ENCODE measurements around the gene FYB1. TPM values are rescaled to one million over a fixed set of nuclear protein-coding genes. Genes with fewer than 3 reads are reported as not detected.

FYB1 gene
- total and polyA plus RNA-seq, 2 of the 8 experiments (the other 6 are each of a cell fraction or from before 2014, with no cell fraction given), result not detected

DNA sequence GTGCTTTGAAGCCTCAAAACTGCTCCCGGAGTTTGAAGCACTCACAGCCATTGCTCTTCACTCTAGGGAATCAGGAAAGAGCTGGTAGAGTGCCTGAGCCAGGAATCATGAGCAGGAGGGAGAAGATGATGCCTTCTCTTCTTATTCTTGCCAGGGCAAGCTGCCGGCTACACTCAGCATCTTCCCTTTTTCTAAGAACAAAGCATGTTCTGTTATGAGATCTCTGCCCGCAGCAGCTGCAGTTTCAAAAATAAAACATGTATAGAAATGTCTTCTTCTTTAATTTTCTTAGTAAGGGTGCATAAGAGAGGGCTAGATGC, 87.3 kb downstream of the FYB1 start (continued):
- TF ChIP-seq, protein P1, sequence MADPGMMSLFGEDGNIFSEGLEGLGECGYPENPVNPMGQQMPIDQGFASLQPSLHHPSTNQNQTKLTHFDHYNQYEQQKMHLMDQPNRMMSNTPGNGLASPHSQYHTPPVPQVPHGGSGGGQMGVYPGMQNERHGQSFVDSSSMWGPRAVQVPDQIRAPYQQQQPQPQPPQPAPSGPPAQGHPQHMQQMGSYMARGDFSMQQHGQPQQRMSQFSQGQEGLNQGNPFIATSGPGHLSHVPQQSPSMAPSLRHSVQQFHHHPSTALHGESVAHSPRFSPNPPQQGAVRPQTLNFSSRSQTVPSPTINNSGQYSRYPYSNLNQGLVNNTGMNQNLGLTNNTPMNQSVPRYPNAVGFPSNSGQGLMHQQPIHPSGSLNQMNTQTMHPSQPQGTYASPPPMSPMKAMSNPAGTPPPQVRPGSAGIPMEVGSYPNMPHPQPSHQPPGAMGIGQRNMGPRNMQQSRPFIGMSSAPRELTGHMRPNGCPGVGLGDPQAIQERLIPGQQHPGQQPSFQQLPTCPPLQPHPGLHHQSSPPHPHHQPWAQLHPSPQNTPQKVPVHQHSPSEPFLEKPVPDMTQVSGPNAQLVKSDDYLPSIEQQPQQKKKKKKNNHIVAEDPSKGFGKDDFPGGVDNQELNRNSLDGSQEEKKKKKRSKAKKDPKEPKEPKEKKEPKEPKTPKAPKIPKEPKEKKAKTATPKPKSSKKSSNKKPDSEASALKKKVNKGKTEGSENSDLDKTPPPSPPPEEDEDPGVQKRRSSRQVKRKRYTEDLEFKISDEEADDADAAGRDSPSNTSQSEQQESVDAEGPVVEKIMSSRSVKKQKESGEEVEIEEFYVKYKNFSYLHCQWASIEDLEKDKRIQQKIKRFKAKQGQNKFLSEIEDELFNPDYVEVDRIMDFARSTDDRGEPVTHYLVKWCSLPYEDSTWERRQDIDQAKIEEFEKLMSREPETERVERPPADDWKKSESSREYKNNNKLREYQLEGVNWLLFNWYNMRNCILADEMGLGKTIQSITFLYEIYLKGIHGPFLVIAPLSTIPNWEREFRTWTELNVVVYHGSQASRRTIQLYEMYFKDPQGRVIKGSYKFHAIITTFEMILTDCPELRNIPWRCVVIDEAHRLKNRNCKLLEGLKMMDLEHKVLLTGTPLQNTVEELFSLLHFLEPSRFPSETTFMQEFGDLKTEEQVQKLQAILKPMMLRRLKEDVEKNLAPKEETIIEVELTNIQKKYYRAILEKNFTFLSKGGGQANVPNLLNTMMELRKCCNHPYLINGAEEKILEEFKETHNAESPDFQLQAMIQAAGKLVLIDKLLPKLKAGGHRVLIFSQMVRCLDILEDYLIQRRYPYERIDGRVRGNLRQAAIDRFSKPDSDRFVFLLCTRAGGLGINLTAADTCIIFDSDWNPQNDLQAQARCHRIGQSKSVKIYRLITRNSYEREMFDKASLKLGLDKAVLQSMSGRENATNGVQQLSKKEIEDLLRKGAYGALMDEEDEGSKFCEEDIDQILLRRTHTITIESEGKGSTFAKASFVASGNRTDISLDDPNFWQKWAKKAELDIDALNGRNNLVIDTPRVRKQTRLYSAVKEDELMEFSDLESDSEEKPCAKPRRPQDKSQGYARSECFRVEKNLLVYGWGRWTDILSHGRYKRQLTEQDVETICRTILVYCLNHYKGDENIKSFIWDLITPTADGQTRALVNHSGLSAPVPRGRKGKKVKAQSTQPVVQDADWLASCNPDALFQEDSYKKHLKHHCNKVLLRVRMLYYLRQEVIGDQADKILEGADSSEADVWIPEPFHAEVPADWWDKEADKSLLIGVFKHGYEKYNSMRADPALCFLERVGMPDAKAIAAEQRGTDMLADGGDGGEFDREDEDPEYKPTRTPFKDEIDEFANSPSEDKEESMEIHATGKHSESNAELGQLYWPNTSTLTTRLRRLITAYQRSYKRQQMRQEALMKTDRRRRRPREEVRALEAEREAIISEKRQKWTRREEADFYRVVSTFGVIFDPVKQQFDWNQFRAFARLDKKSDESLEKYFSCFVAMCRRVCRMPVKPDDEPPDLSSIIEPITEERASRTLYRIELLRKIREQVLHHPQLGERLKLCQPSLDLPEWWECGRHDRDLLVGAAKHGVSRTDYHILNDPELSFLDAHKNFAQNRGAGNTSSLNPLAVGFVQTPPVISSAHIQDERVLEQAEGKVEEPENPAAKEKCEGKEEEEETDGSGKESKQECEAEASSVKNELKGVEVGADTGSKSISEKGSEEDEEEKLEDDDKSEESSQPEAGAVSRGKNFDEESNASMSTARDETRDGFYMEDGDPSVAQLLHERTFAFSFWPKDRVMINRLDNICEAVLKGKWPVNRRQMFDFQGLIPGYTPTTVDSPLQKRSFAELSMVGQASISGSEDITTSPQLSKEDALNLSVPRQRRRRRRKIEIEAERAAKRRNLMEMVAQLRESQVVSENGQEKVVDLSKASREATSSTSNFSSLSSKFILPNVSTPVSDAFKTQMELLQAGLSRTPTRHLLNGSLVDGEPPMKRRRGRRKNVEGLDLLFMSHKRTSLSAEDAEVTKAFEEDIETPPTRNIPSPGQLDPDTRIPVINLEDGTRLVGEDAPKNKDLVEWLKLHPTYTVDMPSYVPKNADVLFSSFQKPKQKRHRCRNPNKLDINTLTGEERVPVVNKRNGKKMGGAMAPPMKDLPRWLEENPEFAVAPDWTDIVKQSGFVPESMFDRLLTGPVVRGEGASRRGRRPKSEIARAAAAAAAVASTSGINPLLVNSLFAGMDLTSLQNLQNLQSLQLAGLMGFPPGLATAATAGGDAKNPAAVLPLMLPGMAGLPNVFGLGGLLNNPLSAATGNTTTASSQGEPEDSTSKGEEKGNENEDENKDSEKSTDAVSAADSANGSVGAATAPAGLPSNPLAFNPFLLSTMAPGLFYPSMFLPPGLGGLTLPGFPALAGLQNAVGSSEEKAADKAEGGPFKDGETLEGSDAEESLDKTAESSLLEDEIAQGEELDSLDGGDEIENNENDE (IDR thresholded peaks at IDR 0.05; ENCODE audit: insufficient replicate concordance, low read length), result no peak
- TF ChIP-seq PHF8 (conservative IDR thresholded peaks at IDR 0.05; ENCODE audit: low read depth, low read length) (no peak), NANOG (IDR thresholded peaks at IDR 0.05; ENCODE audit: insufficient read depth, low read depth, low read length, poor library complexity, severe bottlenecking) (no peak), CBX5 (IDR thresholded peaks at IDR 0.05; ENCODE audit: low read depth, low read length) (no peak), CHD1 (IDR thresholded peaks at IDR 0.05; ENCODE audit: low read depth, low read length) (no peak), BRCA1 (IDR thresholded peaks at IDR 0.05; ENCODE audit: low read depth, low read length) (no peak), BCL11A (IDR thresholded peaks at IDR 0.05; ENCODE audit: low read depth in 2 of 2, low read length in 2 of 2) (no peak), JUND (IDR thresholded peaks at IDR 0.05; ENCODE audit: low read length) (no peak)
- TF ChIP-seq, protein P2, sequence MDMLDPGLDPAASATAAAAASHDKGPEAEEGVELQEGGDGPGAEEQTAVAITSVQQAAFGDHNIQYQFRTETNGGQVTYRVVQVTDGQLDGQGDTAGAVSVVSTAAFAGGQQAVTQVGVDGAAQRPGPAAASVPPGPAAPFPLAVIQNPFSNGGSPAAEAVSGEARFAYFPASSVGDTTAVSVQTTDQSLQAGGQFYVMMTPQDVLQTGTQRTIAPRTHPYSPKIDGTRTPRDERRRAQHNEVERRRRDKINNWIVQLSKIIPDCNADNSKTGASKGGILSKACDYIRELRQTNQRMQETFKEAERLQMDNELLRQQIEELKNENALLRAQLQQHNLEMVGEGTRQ (IDR thresholded peaks at IDR 0.05; ENCODE audit: low read length), result no peak

All from H1 (cell line).